GM18499 (cell line): ENCODE results near the gene ADAMTS3.

ENCODE experiments used
- ATAC-seq: cut with Tn5 transposase; IDR thresholded peaks from one replicate; pipeline ENCODE4 v1.9.1; 2021; ENCODE audit warnings: moderate number of reproducible peaks; ENCODE audit not compliant: insufficient read depth, unreplicated experiment

Gene ADAMTS3

DNA sequence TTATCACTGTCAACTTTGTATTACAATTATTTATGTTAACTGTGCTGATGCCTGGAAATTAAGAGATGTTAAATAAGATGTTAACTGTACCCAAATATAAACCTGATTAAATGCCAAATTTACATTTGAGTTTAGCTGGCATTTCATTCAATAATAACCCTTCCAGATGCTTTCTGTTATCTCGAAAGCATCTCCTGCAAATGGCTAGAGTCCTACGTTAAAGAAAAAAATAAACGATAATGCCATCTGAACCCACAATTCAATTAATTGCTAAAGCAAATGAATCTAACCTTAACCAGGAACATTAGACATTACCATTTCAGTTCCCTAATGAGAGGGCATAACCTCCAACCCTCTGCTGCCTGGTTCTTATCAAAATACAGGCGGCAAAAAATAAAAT, 145.0 kb downstream of the ADAMTS3 start:
- ATAC-seq: no peak

DNA sequence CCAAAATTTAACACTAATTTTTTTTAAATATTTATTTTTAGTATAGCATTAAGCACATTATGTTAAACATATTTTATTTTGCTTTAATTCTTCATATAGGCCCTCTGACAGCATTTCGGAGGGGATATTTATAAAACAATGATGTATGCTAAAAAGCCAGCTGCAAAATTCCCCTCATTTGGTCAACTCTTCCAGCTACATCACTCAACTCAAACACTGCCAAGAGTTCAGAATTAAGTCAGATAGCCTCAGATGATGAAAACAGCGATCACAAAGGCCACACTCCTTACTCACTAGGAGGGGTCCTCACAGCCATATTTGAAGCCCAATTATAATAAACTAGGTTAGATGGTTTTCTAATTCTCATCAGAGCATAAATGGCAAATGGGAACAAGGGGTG, 146.6 kb downstream of the ADAMTS3 start:
- no peak for ATAC-seq

DNA sequence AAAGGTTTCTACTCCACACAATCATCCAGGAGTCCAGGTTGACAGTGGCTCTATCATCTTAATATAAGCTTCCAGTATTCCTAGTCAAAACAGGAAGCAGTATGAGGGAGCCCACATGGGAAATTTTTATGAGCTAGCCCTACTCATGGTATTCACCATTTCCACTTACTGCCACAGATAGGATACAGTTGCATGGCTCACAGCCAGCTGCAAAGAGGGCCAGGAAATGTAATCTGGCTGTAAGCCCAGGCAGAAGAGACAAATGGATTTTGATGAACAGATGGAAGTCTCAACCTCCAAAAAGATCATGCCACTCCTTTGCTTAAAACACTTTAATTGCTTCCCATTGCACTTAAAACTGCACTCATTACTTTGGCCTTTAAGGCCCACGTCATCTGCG, 150.6 kb downstream of the ADAMTS3 start:
- no peak for ATAC-seq

DNA sequence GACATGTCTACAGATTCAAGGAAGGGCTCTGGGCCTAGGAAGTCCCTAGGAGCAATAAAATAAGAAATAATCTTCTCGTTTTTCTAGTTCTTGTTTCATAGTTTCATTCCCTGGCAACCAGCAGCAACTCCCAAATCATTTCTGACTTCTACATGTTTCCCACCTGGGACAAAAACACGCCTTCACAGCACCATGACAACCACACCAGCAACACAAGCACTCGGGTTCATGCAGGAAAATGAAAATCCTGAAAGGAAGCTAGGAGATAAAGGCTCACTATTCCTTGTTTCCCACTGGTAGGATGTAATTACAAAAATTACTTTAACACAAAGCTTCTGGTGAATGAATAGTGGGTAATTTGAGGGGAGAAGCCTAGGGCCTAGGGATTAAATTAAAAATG, 158.9 kb downstream of the ADAMTS3 start:
- no peak for ATAC-seq

DNA sequence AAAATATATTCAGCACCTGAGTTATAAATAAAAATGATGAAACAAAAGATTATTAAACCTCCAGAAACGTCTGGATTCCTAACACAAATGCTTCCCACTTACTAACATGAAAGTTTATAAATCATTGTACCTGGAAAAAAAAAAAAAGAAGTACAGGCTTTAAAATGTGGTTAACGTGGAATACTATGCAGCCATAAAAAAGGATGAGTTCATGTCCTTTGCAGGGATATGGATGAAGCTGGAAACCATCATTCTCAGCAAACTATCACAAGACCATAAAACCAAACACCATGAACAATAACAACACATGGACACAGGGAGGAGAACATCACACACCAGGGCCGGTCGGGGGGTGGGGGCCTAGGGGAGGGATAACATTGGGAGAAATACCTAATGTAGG, 160.5 kb downstream of the ADAMTS3 start:
- ATAC-seq: no peak

DNA sequence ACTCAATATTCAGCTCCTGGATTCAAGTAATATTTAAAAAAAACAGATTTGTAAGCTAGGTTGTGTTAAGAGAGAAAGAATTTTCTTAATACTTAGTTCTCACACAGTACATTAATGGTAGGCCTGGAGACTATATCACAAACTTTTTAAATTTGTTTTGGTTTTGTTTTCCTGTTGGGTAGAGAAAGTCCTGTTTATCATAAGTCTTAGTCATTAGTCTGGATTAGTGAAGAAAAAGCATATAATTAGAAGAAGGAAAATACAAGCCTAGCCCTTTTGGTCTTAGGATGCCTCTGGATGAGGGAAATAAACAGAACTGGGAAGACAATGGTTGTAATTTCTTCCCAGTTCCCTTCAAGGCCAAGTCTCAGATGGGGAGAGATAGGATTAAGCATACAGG, 163.6 kb downstream of the ADAMTS3 start:
- no peak for ATAC-seq

DNA sequence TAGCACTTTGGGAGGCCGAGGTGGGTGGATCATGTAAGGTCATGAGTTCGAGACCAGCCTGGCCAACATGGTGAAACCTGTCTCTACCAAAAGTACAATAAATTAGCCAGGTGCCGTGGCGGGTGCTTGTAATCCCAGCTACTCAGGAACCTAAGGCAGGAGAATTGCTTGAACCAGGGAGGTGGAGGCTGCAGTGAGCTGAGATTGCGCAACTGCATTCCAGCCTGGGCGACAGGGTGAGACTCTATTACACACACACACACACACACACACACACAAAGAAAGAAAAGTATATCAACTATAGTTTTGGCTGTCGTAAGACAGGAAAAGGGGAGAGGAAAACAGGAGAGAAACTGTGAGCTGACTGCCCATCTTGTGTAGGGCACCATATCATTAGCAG, 171.7 kb downstream of the ADAMTS3 start:
- ATAC-seq: no peak

DNA sequence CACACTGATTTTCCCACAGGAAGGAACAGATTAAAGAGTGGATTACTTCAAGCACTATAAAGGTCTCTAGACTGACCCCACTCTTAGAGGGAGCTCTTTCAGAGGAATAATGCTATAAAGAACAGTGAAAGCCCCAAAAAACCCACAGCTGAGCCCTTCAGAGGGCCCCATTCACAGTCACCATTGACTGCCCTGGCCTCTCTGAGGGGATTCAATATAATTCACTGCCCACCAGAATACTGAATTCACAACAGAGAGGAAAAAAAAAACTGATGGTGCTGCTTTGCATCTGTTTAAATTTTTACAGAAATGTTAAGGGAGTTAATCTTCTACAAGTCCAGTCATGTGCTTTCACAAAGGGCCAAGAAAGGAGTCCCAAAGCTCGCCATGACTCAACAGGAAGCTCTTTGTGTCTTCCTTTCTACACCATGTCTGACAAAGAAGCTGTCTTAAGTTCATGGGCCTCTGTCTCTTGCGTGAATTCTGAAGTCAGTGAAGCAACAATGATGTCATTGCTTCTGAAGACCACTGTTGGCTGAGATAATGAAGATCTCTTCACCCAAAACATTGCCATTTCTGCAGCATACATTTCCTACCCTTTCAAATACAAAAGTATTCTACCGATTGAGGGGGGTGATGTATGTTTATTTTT, 174.9 kb downstream of the ADAMTS3 start:
- ATAC-seq: no peak

DNA sequence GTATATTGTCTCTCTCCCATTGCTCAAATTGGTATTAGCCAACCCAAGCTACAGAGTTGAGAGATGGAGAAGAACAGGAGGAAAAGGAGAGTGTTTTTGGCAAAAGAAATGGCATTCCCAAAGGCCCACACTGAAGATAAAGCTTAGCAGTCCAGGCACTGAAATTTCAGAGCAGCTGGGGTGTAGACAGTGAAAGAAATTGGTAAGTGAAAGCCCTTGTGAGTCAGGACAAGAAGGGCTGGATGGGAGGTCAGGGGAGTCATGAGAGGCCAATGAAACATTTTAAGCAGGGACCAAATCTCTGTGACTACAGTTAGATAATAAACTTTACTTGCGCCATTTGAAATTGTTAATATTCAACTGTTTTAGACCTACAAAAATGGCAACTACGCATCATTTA, 177.7 kb downstream of the ADAMTS3 start:
- ATAC-seq: no peak

DNA sequence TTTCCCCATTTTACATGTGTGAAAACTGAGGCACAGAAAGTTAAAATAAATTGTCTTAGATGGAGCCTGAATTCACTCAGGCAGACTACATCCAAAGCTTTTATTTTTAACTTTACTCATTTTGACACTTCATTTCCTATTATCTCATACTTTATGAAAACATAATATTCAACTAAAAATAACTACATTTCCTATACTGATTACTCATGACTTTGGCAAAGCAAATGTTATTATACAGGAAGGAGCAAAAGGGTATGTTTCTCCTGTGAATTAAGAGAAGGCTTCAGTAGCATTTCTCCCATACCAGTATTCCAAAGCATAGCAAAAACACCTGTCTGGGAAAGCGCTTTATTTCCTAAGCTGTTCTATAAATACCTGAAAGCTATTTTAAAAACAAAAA, 178.6 kb downstream of the ADAMTS3 start:
- ATAC-seq: no peak

DNA sequence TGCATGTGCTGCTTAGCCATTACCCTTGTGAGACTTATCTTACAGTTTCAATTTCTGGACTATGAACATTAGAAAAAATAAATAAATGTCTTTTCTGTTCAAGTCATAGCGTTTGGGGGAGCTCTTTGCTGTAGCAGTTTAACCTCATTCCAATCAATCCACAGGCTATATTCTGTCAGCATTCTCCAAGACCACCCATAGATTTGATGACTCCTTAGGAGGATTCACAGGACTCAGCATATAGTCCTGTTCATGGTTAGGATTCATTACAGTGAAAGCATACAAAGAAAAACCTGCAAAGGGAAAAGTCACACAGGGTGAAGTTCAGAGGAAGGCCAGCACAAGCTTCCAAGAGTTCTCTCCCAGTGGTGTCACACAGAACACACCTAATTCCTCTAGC, 180.5 kb downstream of the ADAMTS3 start:
- ATAC-seq: no peak

DNA sequence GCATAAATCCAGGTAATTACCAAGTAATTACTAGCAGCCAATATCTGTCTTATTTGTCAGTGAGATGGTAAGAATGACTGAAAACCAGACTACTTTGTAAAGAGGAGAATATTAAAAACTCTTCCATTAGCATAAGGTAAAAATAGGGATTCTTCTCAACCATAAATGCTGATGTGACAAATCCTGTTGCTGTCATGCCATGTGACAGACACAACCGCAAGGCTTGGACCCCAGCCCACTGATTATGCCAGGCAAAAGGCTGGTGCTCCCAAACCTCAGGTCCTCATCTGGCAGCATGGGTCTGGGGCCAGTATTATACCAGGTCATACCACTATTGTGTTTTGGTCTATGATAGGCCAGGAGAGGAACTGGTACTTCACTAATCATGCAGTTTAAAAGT, 181.1 kb downstream of the ADAMTS3 start:
- no peak for ATAC-seq

DNA sequence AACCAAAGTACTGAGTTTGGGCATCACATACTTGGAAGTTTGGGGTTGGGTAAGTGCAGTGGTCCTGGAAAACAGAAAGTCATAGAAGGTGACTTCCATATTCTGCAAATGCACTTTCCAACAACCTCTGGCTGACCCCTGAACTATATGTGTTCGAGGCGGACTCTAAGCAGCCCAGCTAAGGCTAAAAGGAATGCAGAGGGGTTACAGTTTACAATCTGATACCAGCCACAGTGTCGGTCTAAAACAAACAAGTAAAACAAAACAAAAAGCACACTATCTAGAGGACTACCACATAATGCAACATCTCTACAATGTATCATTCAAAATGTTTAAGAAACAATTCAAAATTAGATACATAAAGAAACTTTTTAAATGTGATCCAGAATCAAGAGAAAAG, 185.6 kb downstream of the ADAMTS3 start:
- ATAC-seq: no peak

DNA sequence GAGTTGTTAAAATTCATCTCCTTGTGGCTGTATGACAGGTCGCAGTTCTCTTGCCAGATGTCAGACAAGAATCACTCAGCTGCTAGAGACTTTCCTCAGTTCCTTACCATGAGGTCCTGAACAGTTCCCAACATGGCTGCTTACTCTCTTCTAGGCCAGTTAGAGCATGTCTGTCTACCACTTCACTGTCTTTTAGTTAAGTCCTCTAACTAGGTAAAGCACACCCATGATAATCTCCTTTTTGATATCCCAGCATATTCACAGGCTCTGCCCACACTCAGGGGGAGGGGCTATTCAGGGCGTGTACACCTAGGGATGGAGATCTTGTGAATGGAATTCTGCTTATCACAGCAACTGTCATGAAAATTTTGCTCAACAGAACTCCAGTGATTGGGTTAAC, 190.1 kb downstream of the ADAMTS3 start:
- ATAC-seq: no peak

DNA sequence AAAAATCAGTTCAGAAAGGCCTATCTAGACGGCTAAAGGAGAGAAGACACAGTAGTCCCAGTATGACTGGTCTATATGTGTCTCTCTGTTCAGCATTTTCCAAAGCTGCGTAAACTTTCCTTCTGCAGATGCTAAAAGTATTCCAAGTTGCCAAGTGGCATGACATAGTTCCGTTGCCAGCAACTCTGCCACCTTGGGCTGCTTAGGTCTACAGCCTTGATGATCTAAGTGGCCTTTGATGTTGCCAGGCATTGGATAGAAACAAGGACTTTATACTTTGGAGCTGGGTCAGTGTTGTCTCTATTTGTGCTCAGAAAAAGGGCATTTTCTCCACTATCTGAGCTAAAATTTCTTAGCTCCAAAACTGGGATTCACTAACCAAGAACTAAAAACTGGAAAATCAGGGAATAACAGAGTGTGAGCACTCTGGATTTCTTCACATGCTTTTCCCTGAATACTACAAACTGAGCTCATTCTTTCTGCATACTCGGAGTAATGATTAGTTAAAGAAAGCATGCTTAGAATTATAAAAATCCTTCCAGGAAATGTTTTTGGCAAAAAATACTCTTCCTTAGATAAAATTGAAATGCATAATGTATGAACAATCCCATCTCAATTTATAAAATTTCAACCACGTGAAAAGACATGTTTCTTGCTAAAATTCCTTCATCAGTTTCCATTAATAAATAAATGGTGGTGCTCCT, 191.4 kb downstream of the ADAMTS3 start:
- no peak for ATAC-seq

DNA sequence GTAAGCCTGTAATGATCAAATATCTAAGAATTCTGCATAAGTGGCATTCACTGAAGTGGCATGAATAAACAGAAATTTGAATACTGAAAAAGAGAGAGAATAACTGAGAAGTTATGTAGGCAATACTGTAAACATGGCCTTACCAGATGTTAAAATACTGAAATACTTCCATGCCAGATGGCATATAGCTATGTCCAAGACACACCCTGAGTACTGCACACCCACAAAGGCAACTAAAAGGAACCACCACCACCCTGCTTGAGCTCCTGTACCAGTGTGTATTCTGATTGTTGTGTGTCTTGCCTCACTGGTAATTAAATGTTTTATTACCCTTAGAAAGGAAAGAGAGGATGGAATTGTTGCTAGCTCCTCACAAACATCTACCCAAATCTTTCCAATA, 192.1 kb downstream of the ADAMTS3 start:
- ATAC-seq: no peak

DNA sequence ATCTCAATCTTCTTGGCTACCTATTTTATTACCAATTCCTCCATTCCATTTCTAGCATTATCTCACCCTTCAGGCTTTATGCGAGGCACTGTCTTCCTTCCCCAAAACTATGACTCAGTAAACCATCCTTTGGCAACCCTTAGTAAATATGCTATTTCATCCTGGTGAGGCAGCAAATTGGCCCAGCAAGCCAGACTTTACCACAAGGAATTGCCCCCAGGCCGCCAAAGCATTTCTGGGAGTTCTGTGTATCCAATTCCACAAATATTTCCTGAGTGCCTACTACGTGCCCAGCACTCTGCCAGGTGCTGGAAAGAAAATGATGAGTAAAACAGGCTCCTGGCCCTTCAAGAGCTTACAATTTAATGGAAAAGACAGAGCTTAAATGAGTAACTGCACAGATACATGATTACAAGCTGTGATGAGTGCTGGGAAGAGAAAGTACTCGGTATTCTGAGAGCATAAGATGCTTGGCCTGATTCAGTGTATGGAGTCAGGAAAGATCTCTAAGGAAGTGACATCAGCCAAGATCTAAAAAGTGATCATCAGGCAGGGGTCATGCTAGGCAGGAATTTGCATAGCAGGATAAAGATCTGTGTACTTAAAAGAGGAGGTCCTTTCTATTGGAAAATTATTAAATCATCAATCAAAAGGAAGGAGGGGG, 193.8 kb downstream of the ADAMTS3 start:
- ATAC-seq: no peak

DNA sequence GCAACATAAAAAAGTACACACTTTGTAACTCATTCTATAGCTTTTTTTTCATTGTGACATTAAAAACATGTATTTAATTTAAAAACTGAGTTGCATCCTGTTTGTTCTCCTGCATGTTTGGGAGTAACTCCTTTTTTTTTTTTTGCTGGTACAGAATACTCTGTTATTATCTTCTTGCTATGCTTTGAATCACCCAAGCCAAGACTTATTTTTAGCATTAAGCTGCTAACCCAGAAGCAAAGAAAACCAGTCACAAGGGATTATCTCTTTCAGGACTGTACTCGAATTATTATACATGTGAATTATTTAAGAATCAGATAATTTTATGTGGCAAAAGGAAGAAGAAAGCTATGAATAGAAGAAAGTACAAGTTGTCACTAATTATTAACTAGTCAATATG, 194.9 kb downstream of the ADAMTS3 start:
- ATAC-seq: no peak

DNA sequence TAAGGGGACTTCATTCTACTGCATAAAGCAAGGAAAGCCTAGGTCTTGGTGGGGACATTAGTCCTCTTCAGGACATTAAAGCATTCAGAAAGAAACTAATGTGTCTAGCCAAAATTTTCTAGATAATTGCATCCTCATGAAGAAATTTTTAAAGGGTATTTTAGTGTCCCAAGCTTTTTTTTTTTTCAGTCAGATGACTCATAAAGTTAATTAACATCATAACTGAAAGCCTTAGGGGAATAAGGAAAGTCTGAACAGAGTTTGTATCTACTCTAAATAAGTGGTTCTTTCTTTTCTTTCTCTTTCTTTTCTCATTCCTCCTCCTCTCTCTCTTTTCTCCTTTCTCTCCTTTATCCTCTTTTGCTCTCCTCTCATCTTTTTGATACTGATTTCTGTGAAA, 202.4 kb downstream of the ADAMTS3 start:
- ATAC-seq: no peak

DNA sequence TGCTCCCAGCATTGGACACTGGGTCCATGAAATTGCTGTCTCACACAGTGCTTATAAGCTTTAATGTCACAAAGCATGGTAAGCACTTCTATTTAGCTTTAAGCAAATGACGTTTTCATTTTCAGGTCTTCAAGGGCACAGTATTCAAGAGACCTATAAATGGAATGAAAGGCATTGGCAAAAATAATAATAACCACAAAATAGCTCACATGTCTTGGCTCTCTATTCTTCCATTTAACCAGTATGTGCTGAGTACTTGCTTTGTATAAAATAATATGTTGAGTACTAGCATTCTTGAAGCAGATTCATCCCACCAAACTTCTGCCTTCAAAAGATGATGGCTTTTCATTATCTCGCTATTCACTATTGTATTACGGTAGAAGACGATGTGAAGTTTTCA, 203.0 kb downstream of the ADAMTS3 start:
- ATAC-seq: no peak

DNA sequence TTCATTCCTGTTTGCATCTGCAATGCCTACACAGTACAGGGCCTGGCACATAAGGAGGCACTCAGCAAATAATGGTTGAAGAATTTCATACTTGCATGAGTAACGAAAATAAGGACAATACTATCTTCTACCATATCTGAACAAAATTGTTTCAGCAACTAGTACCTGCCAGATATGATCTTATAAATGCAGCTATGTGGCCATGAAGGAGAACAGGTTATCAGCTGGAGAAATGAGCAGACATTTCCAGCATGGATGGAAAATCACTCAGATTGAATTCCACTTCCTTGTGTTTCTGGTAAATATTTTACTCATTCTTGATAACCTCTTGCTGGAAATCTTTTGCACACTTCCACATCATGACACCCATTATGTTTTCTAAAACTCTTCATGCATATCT, 204.0 kb downstream of the ADAMTS3 start:
- no peak for ATAC-seq

DNA sequence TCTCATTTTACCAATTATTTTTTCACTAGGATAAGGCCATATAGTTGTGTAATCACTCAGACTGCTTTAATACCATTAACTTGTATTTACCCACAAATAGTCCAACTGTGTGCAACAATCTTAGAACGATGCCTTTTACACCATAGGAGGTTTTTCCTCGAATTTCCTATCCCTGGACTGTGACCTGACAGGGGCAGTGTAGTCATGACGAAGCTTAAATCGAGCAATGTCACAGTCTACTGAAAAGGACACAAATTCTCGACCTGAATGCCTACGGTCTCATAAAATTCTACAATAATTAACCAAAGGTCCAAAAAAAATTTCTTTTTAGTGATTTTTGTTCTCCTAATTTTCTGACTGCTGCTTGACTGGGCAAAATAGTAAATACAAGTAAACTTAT, 208.9 kb downstream of the ADAMTS3 start:
- ATAC-seq: no peak
